Esophagus (tissue), 2 donors: ENCODE measurements around the gene PCNX1. TPM values are rescaled to one million over a fixed set of nuclear protein-coding genes. Genes with fewer than 3 reads are reported as not detected.
A peak's percentile ranks its signal among the peaks of the same experiment; 100 is the strongest.

Experiments used
- H3K27ac ChIP-seq, 2 donors: one replicate each; pipeline ENCODE4 v1.5.1; 2013; ENCODE audit warnings: low read depth in 2 of 2, mild to moderate bottlenecking in 2 of 2, inconsistent platforms in 1 of 2, low read length in 1 of 2, moderate library complexity in 1 of 2
- H3K27me3 ChIP-seq, 2 donors: one replicate each; pipeline ENCODE4 v1.6.1; 2013; ENCODE audit warnings: low read length in 2 of 2, control low read depth in 1 of 2, mild to moderate bottlenecking in 1 of 2; ENCODE audit not compliant: insufficient read depth in 2 of 2, control insufficient read depth in 1 of 2
- H3K36me3 ChIP-seq, 2 donors: one replicate each; pipeline ENCODE4 v1.6.1; 2013; ENCODE audit warnings: low read length in 1 of 2; ENCODE audit not compliant: control insufficient read depth in 2 of 2, insufficient read depth in 2 of 2
- H3K4me1 ChIP-seq, 2 donors: one replicate each; pipeline ENCODE4 v1.6.1; 2013; ENCODE audit warnings: low read length in 1 of 2; ENCODE audit not compliant: control insufficient read depth in 2 of 2, insufficient read depth in 2 of 2
- H3K4me3 ChIP-seq, 2 donors: one replicate each; pipeline ENCODE4 v1.5.1; 2013; ENCODE audit warnings: low read length in 2 of 2, mild to moderate bottlenecking in 2 of 2, low read depth in 1 of 2, moderate library complexity in 1 of 2
- H3K9me3 ChIP-seq, 2 donors: one replicate each; pipeline ENCODE4 v1.6.1; 2013; ENCODE audit warnings: mild to moderate bottlenecking in 2 of 2, low read depth in 1 of 2, low read length in 1 of 2, moderate library complexity in 1 of 2; ENCODE audit not compliant: control insufficient read depth in 2 of 2, insufficient read depth in 1 of 2
- WGBS, 2 donors: extraction: QIAGEN DNeasy Blood & Tissue Kit; methylation state at CpG; one replicate each; pipeline ENCODE4 v1.1.7; 2013; 5-methylcytosine and 5-hydroxymethylcytosine counted together
- polyA plus RNA-seq, 2 donors: library from polyadenylated mRNA; stranded (reverse); fragments of 200-250 nt; gene quantifications; one replicate each; pipeline ENCODE4 v1.2.3, GENCODE V29; 2013
- donor health status: healthy with polysubstance abuse.
- donor health status: Bipolar disorder and iron deficiency.

PCNX1 gene
- polyA plus RNA-seq, 2 donors: 3.9 to 4.1 TPM

- H3K36me3 ChIP-seq: no peaks in the 10 kb centered on the region
- H3K4me3 ChIP-seq: no peak overlapping the region
- 64 to 84% methylated on average over 3 of the region's 3 CpGs for WGBS, 2 donors
- no peaks in the 10 kb centered on the region for H3K27me3 ChIP-seq
- no peaks in the 10 kb centered on the region for H3K4me1 ChIP-seq
- H3K27ac ChIP-seq: peak overlapping the region in 1 of 2 donors; percentile 28
- no peaks in the 10 kb centered on the region for H3K9me3 ChIP-seq
These were observed 10.3 kb upstream of the PCNX1 start for GRCh38 chr14:70896981-70897380.

- Histone ChIP-seq H3K27ac (no peak overlapping the region), H3K4me1 (no peaks in the 10 kb centered on the region), H3K36me3 (no peaks in the 10 kb centered on the region), H3K27me3 (no peaks in the 10 kb centered on the region), H3K9me3 (no peaks in the 10 kb centered on the region), H3K4me3 (no peak overlapping the region)
- WGBS, 2 donors: 27 to 53% methylated on average over 2 of the region's 2 CpGs
These were observed 9.8 kb upstream of the PCNX1 start for GRCh38 chr14:70897464-70897863.

GRCh38 chr14:70898111-70898745 is 9.0 kb upstream of the PCNX1 start:
- Histone ChIP-seq H3K4me3 (no peak overlapping the region), H3K27ac (no peak overlapping the region), H3K36me3 (no peaks in the 10 kb centered on the region), H3K9me3 (no peaks in the 10 kb centered on the region), H3K27me3 (no peaks in the 10 kb centered on the region), H3K4me1 (no peaks in the 10 kb centered on the region)
- WGBS, 2 donors: 70 to 71% methylated on average over 3 of the region's 3 CpGs

- Histone ChIP-seq H3K4me1 (no peaks in the 10 kb centered on the region), H3K36me3 (no peaks in the 10 kb centered on the region), H3K27ac (no peak overlapping the region), H3K9me3 (no peaks in the 10 kb centered on the region), H3K27me3 (no peaks in the 10 kb centered on the region), H3K4me3 (no peak overlapping the region)
- WGBS, 2 donors: 65 to 68% methylated on average over 1 of the region's 1 CpG
These were observed 6.0 kb upstream of the PCNX1 start for GRCh38 chr14:70901269-70901668.

- H3K36me3 ChIP-seq: no peaks in the 10 kb centered on the region
- H3K27me3 ChIP-seq: no peaks in the 10 kb centered on the region
- no peak overlapping the region for H3K4me3 ChIP-seq
- WGBS, 2 donors: 95 to 98% methylated on average over 1 of the region's 1 CpG
- H3K27ac ChIP-seq: no peak overlapping the region
- no peaks in the 10 kb centered on the region for H3K4me1 ChIP-seq
- H3K9me3 ChIP-seq: no peaks in the 10 kb centered on the region
These were observed 5.1 kb upstream of the PCNX1 start for GRCh38 chr14:70902184-70902583.

- Histone ChIP-seq H3K36me3 (no peaks in the 10 kb centered on the region), H3K4me3 (no peak overlapping the region), H3K27me3 (no peaks in the 10 kb centered on the region), H3K4me1 (no peaks in the 10 kb centered on the region), H3K9me3 (no peaks in the 10 kb centered on the region), H3K27ac (no peak overlapping the region)
- WGBS, 2 donors: 87 to 90% methylated on average over 2 of the region's 2 CpGs
These were observed 2.9 kb upstream of the PCNX1 start for GRCh38 chr14:70904373-70904772.

GRCh38 chr14:70905301-70905700 is 2.0 kb upstream of the PCNX1 start:
- Histone ChIP-seq H3K4me1 (peaks cover 0 to 2% of the 10 kb centered on the region in 2 donors), H3K4me3 (no peak overlapping the region), H3K27me3 (no peaks in the 10 kb centered on the region), H3K9me3 (no peaks in the 10 kb centered on the region), H3K36me3 (no peaks in the 10 kb centered on the region), H3K27ac (peak overlapping the region; percentile 22 to 24)
- 67 to 74% methylated on average over 9 of the region's 9 CpGs for WGBS, 2 donors

- no peaks in the 10 kb centered on the region for H3K36me3 ChIP-seq
- peaks cover 0 to 3% of the 10 kb centered on the region in 2 donors for H3K4me1 ChIP-seq
- H3K4me3 ChIP-seq: peak overlapping the region; percentile 87 to 97
- WGBS, 2 donors: 20 to 23% methylated on average over 9 of the region's 9 CpGs
- H3K27ac ChIP-seq: peak overlapping the region; percentile 91 to 97
- H3K9me3 ChIP-seq: no peaks in the 10 kb centered on the region
- H3K27me3 ChIP-seq: no peaks in the 10 kb centered on the region
These were observed 475 bp upstream of the PCNX1 start for GRCh38 chr14:70906793-70907175.

GRCh38 chr14:70907996-70908934 is 1.0 kb downstream of the PCNX1 start:
- 0 to 1% methylated on average over 84 to 87 of the region's 87 CpGs for WGBS, 2 donors
- Histone ChIP-seq H3K27me3 (no peaks in the 10 kb centered on the region), H3K9me3 (no peaks in the 10 kb centered on the region), H3K27ac (peak overlapping the region; percentile 91 to 97), H3K4me3 (peak overlapping the region; percentile 87 to 97), H3K4me1 (peaks cover 0 to 3% of the 10 kb centered on the region in 2 donors), H3K36me3 (no peaks in the 10 kb centered on the region)
